22Rv1 (cell line): ENCODE data around the gene MAGEF1.

Experiments used
- ZFX ChIP-seq: fragments of 450-650 bp; IDR thresholded peaks from 2 replicates; pipeline ENCODE4 v1.6.1; 2017; ENCODE audit warnings: antibody characterized with exemption, borderline replicate concordance
- TF ChIP-seq, protein P1 (sequence below): fragments of 450-650 bp; IDR thresholded peaks from 2 replicates; pipeline ENCODE4 v1.5.1; 2017; ENCODE audit warnings: mild to moderate bottlenecking

DNA sequence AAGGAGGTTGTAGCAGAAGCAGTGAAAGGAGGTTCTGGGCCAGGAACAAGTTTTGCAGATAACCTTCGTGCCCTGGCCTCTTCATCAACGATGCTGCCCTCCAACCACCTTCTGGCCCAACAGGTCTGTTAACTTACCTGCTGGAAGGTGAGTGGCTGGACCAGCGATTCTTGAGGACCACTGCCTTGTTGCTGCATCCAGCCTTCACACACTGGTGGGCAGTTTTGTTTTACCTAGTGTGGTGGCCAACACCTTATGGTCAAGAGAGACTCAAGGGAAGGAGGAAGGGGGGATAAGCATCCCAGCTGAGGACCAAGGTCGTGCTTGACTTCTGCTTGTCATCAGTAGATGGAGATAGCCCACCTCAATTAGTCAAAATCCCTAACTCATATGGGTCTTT is 7.8 kb upstream of the MAGEF1 start:
- TF ChIP-seq, protein P1, sequence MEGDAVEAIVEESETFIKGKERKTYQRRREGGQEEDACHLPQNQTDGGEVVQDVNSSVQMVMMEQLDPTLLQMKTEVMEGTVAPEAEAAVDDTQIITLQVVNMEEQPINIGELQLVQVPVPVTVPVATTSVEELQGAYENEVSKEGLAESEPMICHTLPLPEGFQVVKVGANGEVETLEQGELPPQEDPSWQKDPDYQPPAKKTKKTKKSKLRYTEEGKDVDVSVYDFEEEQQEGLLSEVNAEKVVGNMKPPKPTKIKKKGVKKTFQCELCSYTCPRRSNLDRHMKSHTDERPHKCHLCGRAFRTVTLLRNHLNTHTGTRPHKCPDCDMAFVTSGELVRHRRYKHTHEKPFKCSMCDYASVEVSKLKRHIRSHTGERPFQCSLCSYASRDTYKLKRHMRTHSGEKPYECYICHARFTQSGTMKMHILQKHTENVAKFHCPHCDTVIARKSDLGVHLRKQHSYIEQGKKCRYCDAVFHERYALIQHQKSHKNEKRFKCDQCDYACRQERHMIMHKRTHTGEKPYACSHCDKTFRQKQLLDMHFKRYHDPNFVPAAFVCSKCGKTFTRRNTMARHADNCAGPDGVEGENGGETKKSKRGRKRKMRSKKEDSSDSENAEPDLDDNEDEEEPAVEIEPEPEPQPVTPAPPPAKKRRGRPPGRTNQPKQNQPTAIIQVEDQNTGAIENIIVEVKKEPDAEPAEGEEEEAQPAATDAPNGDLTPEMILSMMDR: no peak
- TF ChIP-seq ZFX: no peak
